Vagina (tissue), 2 donors: ENCODE data around the gene JAKMIP1. TPM values are rescaled to one million over a fixed set of nuclear protein-coding genes. Genes with fewer than 3 reads are reported as not detected.

ENCODE experiments used
- DNase-seq, 2 donors: peaks; one replicate each; pipeline ENCODE4 v3.0.0-alpha.2; 2017; ENCODE audit errors: extremely low spot score in 2 of 2
- H3K27ac ChIP-seq: fragments of 200-600 bp; sonication (generic); one replicate; pipeline ENCODE4 v1.5.1; 2019
- H3K27me3 ChIP-seq: fragments of 200-600 bp; sonication (generic); one replicate; pipeline ENCODE4 v1.5.1; 2019
- H3K36me3 ChIP-seq, 2 donors: fragments of 200-600 bp; sonication (generic); one replicate each; pipeline ENCODE4 v1.5.1; 2017 to 2019
- H3K4me1 ChIP-seq: fragments of 200-600 bp; sonication (generic); one replicate; pipeline ENCODE4 v1.5.1; 2019
- H3K4me3 ChIP-seq, 2 donors: fragments of 200-600 bp; sonication (generic); 1 replicate in 1 of 2; 2 replicates in 1 of 2; pipeline ENCODE4 v1.5.1; 2016 to 2019
- H3K9me3 ChIP-seq: fragments of 200-600 bp; sonication (generic); one replicate; pipeline ENCODE4 v1.5.1; 2019
- CTCF ChIP-seq, 3 experiments: fragments of 450-650 bp in 2 of 3; fragments of 200-600 bp in 1 of 3; sonication (generic) in 1 of 3; IDR thresholded peaks; one replicate each; pipeline ENCODE4 v1.5.1; 2017 to 2019; ENCODE audit warnings: antibody characterized with exemption in 3 of 3, mild to moderate bottlenecking in 2 of 3, moderate library complexity in 2 of 3
- POLR2A ChIP-seq, 2 donors: fragments of 450-650 bp; IDR thresholded peaks; one replicate each; pipeline ENCODE4 v1.6.1; 2017; ENCODE audit warnings: antibody characterized with exemption in 2 of 2, mild to moderate bottlenecking in 2 of 2, moderate library complexity in 2 of 2
- POLR2AphosphoS5 ChIP-seq, 2 donors: sonication (generic); formaldehyde crosslinking; IDR thresholded peaks; one replicate each; pipeline ENCODE4 v1.9.0; 2017; ENCODE audit warnings: antibody characterized with exemption in 2 of 2, mild to moderate bottlenecking in 2 of 2, low read depth in 1 of 2; ENCODE audit not compliant: insufficient read depth in 1 of 2
- intact Hi-C: fragments of 100-400 bp; cut with DNase I; formaldehyde crosslinking; loops from one replicate; pipeline ENCODE4 v1.15.1; 2023
- total RNA-seq: library from RNA; depleted of rRNA; stranded (reverse); fragments of >200 nt; gene quantifications from one replicate; pipeline ENCODE4 v1.2.3, GENCODE V29; 2016

The JAKMIP1 gene
- total RNA-seq, 1 donor from 2014 or later: 5.2 TPM

- no peak overlapping the region for H3K27ac ChIP-seq
- H3K4me3 ChIP-seq: no peak overlapping the region
- intact Hi-C loops: no loop called here
Observed at GRCh38 chr4:6097581-6097980, 102.8 kb downstream of the JAKMIP1 start.

GRCh38 chr4:6095897-6096296 lies 104.5 kb downstream of the JAKMIP1 start:
- H3K4me3 ChIP-seq: no peak overlapping the region
- TF ChIP-seq CTCF (IDR thresholded peaks at IDR 0.05): no peak
- TF ChIP-seq POLR2A (IDR thresholded peaks at IDR 0.05): no peak
- TF ChIP-seq POLR2AphosphoS5 (IDR thresholded peaks at IDR 0.05; ENCODE audit: insufficient read depth in 1 of 2, low read depth in 1 of 2): no peak
- no peaks in the 10 kb centered on the region for H3K36me3 ChIP-seq
- intact Hi-C loops: no loop called here
- no peak overlapping the region for H3K27ac ChIP-seq
- no peaks in the 10 kb centered on the region for H3K9me3 ChIP-seq
- no peaks in the 10 kb centered on the region for H3K4me1 ChIP-seq
- DNase-seq: no peak
- H3K27me3 ChIP-seq: no peaks in the 10 kb centered on the region

More at GRCh38 chr4:6097581-6097980, 102.8 kb downstream of the JAKMIP1 start:
- DNase-seq: no peak
- H3K4me1 ChIP-seq: no peaks in the 10 kb centered on the region
- no peaks in the 10 kb centered on the region for H3K36me3 ChIP-seq
- H3K27me3 ChIP-seq: no peaks in the 10 kb centered on the region
- H3K9me3 ChIP-seq: no peaks in the 10 kb centered on the region
- TF ChIP-seq POLR2A (IDR thresholded peaks at IDR 0.05) (no peak), POLR2AphosphoS5 (IDR thresholded peaks at IDR 0.05; ENCODE audit: insufficient read depth in 1 of 2, low read depth in 1 of 2) (no peak), CTCF (IDR thresholded peaks at IDR 0.05) (no peak)

GRCh38 chr4:6095023-6095752 lies 105.2 kb downstream of the JAKMIP1 start:
- Histone ChIP-seq H3K27me3 (no peaks in the 10 kb centered on the region), H3K4me1 (no peaks in the 10 kb centered on the region), H3K9me3 (no peaks in the 10 kb centered on the region), H3K4me3 (no peak overlapping the region), H3K36me3 (no peaks in the 10 kb centered on the region), H3K27ac (no peak overlapping the region)
- intact Hi-C loops: no loop called here
- DNase-seq: no peak
- TF ChIP-seq POLR2A (IDR thresholded peaks at IDR 0.05) (no peak), POLR2AphosphoS5 (IDR thresholded peaks at IDR 0.05; ENCODE audit: insufficient read depth in 1 of 2, low read depth in 1 of 2) (no peak), CTCF (IDR thresholded peaks at IDR 0.05) (no peak)

GRCh38 chr4:6093671-6094070 lies 106.7 kb downstream of the JAKMIP1 start:
- DNase-seq: no peak
- intact Hi-C loops: no loop called here
- TF ChIP-seq POLR2AphosphoS5 (IDR thresholded peaks at IDR 0.05; ENCODE audit: insufficient read depth in 1 of 2, low read depth in 1 of 2) (no peak), POLR2A (IDR thresholded peaks at IDR 0.05) (no peak), CTCF (IDR thresholded peaks at IDR 0.05) (no peak)
- no peak overlapping the region for H3K4me3 ChIP-seq
- no peaks in the 10 kb centered on the region for H3K27me3 ChIP-seq
- H3K4me1 ChIP-seq: no peaks in the 10 kb centered on the region
- H3K36me3 ChIP-seq: no peaks in the 10 kb centered on the region
- H3K9me3 ChIP-seq: no peaks in the 10 kb centered on the region
- H3K27ac ChIP-seq: no peak overlapping the region

- Histone ChIP-seq H3K9me3 (no peaks in the 10 kb centered on the region), H3K27me3 (no peaks in the 10 kb centered on the region), H3K27ac (no peak overlapping the region), H3K4me1 (no peaks in the 10 kb centered on the region), H3K36me3 (no peaks in the 10 kb centered on the region), H3K4me3 (no peak overlapping the region)
- TF ChIP-seq CTCF (IDR thresholded peaks at IDR 0.05) (no peak), POLR2A (IDR thresholded peaks at IDR 0.05) (no peak), POLR2AphosphoS5 (IDR thresholded peaks at IDR 0.05; ENCODE audit: insufficient read depth in 1 of 2, low read depth in 1 of 2) (no peak)
- DNase-seq: no peak
- intact Hi-C loops: no loop called here
Observed at GRCh38 chr4:6092971-6093370, 107.4 kb downstream of the JAKMIP1 start.
